Left cardiac atrium (tissue), 4 donors: Measurements from ENCODE around the gene ZNRF3. TPM values are rescaled to one million over a fixed set of nuclear protein-coding genes. Genes with fewer than 3 reads are reported as not detected.

Experiments used
- ATAC-seq, 2 donors: fragments of 200-7000 bp; cut with Tn5 transposase; one replicate each; pipeline ENCODE4 v1.9.1; 2020; ENCODE audit warnings: mild to moderate bottlenecking in 2 of 2, moderate library complexity in 2 of 2
- DNase-seq: peaks from one replicate; pipeline ENCODE4 v3.0.0-alpha.2; 2020
- intact Hi-C, 2 donors: fragments of 100-400 bp; cut with DNase I; formaldehyde crosslinking; loops; one replicate each; pipeline versions ENCODE4 v1.14.1 to v1.15.1; 2022 to 2023
- total RNA-seq, 2 donors: library from RNA; stranded (reverse); fragmentation: NEBNext Ultra II Directional; extraction: Animal tissue kit (Norgen Biotek cat#: 25700); gene quantifications; one replicate each; pipeline ENCODE4 v1.2.1, GENCODE V29; 2021
- donor health status: DM: no; HTN: yes; CAD: no.
- donor health status: DM: no; HTN: yes; CAD: no; lungs with severe emphysema.
- donor health status: DM: yes; HTN: yes; CAD: no.
- donor health status: Dilated cardiomyopathy.

Gene ZNRF3
- total RNA-seq, 2 donors from 2014 or later = 5.2 to 6.6 TPM

DNA sequence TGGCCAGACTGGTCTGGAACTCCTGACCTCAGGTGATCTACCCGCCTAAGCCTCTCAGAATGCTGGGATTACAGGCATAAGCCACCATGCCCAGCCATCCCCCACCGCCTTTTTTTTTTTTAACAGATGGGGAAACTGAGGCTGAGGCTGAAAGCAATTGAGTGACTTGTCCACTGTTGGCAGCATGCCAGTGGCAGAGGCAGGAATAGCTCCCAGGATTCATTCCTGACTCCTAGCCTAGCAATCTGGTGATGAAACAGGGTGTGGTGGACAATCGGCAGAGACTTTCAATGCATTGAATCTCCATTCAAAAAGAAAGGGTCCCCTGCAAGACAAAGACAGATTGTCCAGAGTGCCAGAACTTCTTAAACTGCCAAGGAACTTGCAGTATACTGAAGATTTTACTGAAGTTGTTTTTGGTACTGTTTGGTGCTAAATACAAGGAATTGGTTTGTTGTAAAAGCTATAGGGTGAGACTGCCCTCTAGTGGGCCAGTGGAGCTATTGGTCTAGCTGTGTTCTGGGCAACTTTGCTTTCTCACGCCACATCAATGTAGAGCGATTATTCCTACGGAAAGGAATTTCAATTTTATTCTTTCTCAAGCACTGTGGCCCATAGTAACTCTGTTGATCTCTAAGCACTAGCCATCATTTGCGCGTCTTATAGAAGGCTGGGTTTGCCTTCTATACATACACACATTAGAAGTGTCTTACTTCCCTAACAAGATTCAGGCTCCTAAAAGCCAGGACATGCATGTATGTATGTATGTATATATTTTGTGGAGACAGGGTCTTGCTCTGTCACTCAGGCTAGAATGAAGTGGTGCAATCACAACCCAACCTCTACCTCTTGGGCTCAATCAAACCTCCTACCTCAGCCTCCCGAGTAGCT lies 157.3 kb downstream of the ZNRF3 start:
- ATAC-seq = peak; percentile 82 to 87
- intact Hi-C loops = loop anchor here (1.0 to 5.0 kb wide), 2 partner anchors 183 to 184 kb away; no protein-coding TSS in a partner anchor
- DNase-seq = peak; percentile 74

- peak; percentile 41 for DNase-seq
- intact Hi-C loops = loop anchor here in 1 of 2 donors (5.0 kb wide), 1 partner anchor 184 kb away; no protein-coding TSS in a partner anchor
- ATAC-seq = peak in 1 of 2 donors; percentile 21
Observed at GRCh38 chr22:29041408-29041807, 158.0 kb downstream of the ZNRF3 start.

DNA sequence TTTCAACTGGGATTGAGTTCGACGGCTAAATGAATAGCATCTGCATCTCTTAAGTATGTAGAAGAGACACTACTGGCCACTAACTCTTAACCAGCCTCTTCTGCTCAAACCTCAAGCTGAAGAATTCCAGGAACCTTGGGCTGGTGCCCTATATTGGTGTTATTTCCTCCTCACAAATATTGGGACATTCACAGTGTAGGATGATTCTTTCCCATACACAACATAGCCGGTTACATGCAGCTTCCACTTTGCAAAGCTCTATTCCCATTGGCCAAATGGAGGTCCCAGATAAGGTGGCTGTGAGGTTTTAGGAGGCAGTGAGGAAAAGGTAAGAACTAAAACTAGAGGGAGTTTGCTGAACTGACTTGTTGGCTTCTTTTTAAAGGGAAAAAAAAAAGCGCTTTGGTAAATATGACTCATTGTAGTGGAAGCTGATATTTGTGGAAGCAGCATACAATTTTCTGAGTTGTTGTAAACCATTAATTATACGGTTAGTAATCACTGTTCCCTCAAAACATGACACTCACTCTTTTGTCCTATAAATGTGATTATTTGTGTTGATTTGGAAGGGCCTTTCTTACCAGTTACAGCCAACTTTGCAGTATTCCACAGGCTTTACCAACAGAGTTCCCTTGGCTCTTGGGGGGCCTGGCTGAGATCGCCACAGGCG lies 160.7 kb downstream of the ZNRF3 start:
- ATAC-seq (no peak), DNase-seq (no peak)
- intact Hi-C loops = loop anchor here in 1 of 2 donors (5.0 kb wide), 1 partner anchor 187 kb away; no protein-coding TSS in a partner anchor

- intact Hi-C loops = loop anchor here in 1 of 2 donors (5.0 kb wide), 1 partner anchor 187 kb away; no protein-coding TSS in a partner anchor
- peak in 1 of 2 donors; percentile 21 for ATAC-seq
- DNase-seq = no peak
Observed at GRCh38 chr22:29044657-29045176, 161.3 kb downstream of the ZNRF3 start.

DNA sequence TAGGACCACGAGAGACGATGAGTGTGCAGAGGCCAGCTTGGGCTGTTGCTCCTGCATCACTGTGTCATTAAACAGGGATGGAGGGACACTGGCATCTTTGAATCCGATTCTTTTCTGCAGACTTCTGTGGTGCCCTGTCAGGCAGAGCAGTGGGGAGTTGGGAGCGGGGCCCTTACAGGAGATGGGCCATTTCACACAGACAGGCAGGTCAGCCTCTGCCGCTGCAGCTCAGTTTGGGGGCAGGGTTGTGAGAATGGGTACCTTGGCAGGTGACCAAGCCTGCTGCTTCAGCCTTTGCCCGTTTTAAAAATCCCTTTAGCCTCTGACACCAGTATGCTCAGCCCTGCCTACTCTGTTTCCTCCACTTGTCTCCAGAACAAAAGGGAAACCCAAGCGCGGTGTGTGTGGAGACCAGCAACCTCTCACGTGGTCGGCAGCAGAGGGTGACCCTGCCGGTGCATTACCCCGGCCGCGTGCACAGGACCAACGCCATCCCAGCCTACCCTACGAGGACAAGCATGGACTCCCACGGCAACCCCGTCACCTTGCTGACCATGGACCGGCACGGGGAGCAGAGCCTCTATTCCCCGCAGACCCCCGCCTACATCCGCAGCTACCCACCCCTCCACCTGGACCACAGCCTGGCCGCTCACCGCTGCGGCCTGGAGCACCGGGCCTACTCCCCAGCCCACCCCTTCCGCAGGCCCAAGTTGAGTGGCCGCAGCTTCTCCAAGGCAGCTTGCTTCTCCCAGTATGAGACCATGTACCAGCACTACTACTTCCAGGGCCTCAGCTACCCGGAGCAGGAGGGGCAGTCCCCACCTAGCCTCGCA lies 165.7 kb downstream of the ZNRF3 start:
- ATAC-seq (no peak), DNase-seq (no peak)
- intact Hi-C loops = no loop called here

DNA sequence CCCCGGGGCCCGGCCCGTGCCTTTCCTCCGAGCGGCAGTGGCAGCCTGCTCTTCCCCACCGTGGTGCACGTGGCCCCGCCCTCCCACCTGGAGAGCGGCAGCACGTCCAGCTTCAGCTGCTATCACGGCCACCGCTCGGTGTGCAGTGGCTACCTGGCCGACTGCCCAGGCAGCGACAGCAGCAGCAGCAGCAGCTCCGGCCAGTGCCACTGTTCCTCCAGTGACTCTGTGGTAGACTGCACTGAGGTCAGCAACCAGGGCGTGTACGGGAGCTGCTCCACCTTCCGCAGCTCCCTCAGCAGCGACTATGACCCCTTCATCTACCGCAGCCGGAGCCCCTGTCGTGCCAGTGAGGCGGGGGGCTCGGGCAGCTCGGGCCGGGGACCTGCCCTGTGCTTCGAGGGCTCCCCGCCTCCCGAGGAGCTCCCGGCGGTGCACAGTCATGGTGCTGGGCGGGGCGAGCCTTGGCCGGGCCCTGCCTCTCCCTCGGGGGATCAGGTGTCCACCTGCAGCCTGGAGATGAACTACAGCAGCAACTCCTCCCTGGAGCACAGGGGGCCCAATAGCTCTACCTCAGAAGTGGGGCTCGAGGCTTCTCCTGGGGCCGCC lies 166.4 kb downstream of the ZNRF3 start:
- no peak for DNase-seq
- intact Hi-C loops = no loop called here
- peak in 1 of 2 donors; percentile 8 for ATAC-seq

- intact Hi-C loops = no loop called here
- ATAC-seq = no peak
- no peak for DNase-seq
Observed at GRCh38 chr22:29050457-29050856, 167.1 kb downstream of the ZNRF3 start.

GRCh38 chr22:29053048-29053702 lies 169.8 kb downstream of the ZNRF3 start:
- DNase-seq (no peak), ATAC-seq (no peak)
- intact Hi-C loops = no loop called here

- DNase-seq (no peak), ATAC-seq (no peak)
- intact Hi-C loops = no loop called here
Observed at GRCh38 chr22:29054251-29054767, 170.9 kb downstream of the ZNRF3 start.

- DNase-seq = no peak
- intact Hi-C loops = no loop called here
- no peak for ATAC-seq
Observed at GRCh38 chr22:29055192-29055830, 171.9 kb downstream of the ZNRF3 start.

DNA sequence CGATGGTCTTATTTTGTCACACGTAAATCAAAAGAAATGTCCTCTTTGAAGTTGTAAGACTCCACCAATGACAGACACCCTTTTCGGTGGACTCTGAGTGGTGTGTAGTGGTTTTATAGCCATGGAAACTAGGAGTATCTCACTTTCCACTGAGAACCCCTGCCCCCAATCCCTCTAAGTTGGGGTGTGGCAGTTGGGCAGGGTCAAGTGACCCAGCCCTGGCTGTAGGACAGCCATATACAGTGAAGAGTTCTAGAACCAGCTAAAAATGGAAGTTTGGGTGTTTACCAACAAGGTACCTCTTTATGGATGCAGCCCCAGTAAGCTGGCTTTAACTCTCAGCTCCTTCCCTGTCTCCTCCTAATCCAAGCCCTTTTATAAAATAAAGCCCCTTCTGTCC lies 173.1 kb downstream of the ZNRF3 start:
- intact Hi-C loops = no loop called here

GRCh38 chr22:29060251-29060869 lies 177.0 kb downstream of the ZNRF3 start:
- ATAC-seq (no peak), DNase-seq (no peak)
- intact Hi-C loops = loop anchor here in 1 of 2 donors (10.0 kb wide), 1 partner anchor 94 kb away; no protein-coding TSS in a partner anchor

More for the DNA sequence above, 173.1 kb downstream of the ZNRF3 start:
- DNase-seq = no peak
- no peak for ATAC-seq

DNA sequence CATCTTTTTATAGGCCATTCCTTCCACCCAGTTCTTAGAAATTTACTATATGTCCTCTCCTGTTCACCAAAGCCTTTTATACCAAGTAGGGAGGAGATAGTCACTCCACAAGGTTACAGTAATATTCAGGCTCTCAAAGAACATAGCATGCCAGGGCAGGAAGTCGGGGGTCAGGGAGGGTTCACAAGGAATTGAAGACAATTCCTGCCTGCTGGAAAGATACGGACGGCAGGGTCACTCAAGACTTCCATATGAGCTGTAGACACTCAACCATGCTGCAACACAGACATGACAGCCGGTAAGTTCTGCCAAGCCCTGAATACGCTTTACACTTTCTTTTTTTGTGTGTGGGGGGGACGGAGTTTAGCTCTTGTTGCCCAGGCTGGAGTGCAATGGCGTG lies 177.6 kb downstream of the ZNRF3 start:
- intact Hi-C loops = loop anchor here in 1 of 2 donors (10.0 kb wide), 1 partner anchor 94 kb away; no protein-coding TSS in a partner anchor
- ATAC-seq (no peak), DNase-seq (no peak)

DNA sequence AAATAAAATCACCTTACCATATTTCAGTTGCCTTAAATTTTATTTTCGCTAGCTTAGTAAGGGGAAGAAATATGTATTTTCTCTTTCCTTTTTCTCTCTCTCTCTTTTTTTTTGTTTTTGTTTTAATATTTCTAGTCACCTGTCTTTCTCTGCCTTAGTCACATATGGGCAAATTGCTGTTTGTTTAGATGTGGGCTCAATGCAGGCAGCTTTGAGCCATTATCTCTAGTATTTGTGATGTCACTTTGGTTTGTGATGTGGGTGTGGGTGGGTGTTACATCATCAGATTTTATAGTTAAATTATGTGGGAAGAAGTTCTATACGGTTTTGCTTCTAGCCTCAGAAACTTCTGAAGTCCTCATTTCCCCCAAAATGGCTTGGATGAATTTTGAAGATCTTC lies 178.4 kb downstream of the ZNRF3 start, which contains the start of gene C22orf31:
Gene C22orf31, minus strand, starts transcription at position 59 of the 400 bp plus-strand sequence. Its CDS starts 39 bp downstream, at position 20.
- intact Hi-C loops = loop anchor here in 1 of 2 donors (10.0 kb wide), 1 partner anchor 93 kb away; no protein-coding TSS in a partner anchor
- ATAC-seq (no peak), DNase-seq (no peak)

- DNase-seq (no peak), ATAC-seq (peak in 1 of 2 donors; percentile 47)
- intact Hi-C loops = loop anchor here in 1 of 2 donors (10.0 kb wide), 1 partner anchor 92 kb away; no protein-coding TSS in a partner anchor
Observed at GRCh38 chr22:29062286-29062821, 179.0 kb downstream of the ZNRF3 start.
